PC-3 (cell line): ENCODE data around the gene NTM. TPM values are rescaled to one million over a fixed set of nuclear protein-coding genes. Genes with fewer than 3 reads are reported as not detected.

ENCODE experiments used
- ATAC-seq: fragments of 200-7000 bp; cut with Tn5 transposase; 2 replicates; pipeline ENCODE4 v1.9.1; 2020; ENCODE audit warnings: mild to moderate bottlenecking, moderate library complexity
- BruUV-seq: library from RNA; stranded (reverse); fragments of 400-500 nt; replicated peaks from 2 replicates; lab custom pipeline; 2021; lab: Mats Ljungman, UMichigan
- CTCF ChIA-PET: fragments of 300-600 bp; sonication (Branson Sonifier 250); formaldehyde crosslinking; loops from one replicate; lab custom pipeline; 2022; ENCODE audit warnings: antibody characterized with exemption; lab: Charles Lee
- POLR2A ChIA-PET: fragments of 300-600 bp; sonication (Branson Sonifier 250); formaldehyde crosslinking; loops from one replicate; lab custom pipeline; 2022; ENCODE audit warnings: antibody characterized with exemption; ENCODE audit not compliant: unreplicated experiment; lab: Charles Lee
- DNase-seq: peaks from one replicate; pipeline ENCODE4 v3.0.0-alpha.2; 2015
- H2AFZ ChIP-seq: fragments of 300-600 bp; sonication (generic); 2 replicates; pipeline ENCODE4 v1.6.0; 2016; ENCODE audit warnings: antibody characterized with exemption, low read length
- H3F3A ChIP-seq: fragments of 300-600 bp; sonication (generic); one replicate; pipeline ENCODE4 v1.6.0; 2017; ENCODE audit warnings: antibody characterized with exemption, low read length, control low read depth, mild to moderate bottlenecking; ENCODE audit not compliant: unreplicated experiment
- H3K27ac ChIP-seq: fragments of 300-600 bp; sonication (generic); 2 replicates; pipeline ENCODE4 v1.5.1; 2016; ENCODE audit warnings: mild to moderate bottlenecking, low read length
- H3K27me3 ChIP-seq: fragments of 300-600 bp; sonication (generic); 2 replicates; pipeline ENCODE4 v1.6.1; 2016; ENCODE audit warnings: low read length, mixed read lengths
- H3K36me3 ChIP-seq: fragments of 300-600 bp; sonication (generic); 2 replicates; pipeline ENCODE4 v1.6.1; 2016; ENCODE audit warnings: low read depth, mixed run types, low read length, mixed read lengths
- H3K4me1 ChIP-seq: fragments of 300-600 bp; sonication (generic); 2 replicates; pipeline ENCODE4 v1.5.1; 2016; ENCODE audit warnings: low read length; ENCODE audit not compliant: insufficient read depth
- H3K4me2 ChIP-seq: fragments of 300-600 bp; sonication (generic); 2 replicates; pipeline ENCODE4 v1.6.0; 2016; ENCODE audit warnings: low read length
- H3K4me3 ChIP-seq: fragments of 300-600 bp; sonication (generic); 2 replicates; pipeline ENCODE4 v1.5.1; 2016; ENCODE audit warnings: mild to moderate bottlenecking, low read length, mixed read lengths
- H3K79me2 ChIP-seq: fragments of 300-600 bp; sonication (generic); 2 replicates; pipeline ENCODE4 v1.6.1; 2017; ENCODE audit warnings: low read length, mixed read lengths
- H3K9ac ChIP-seq: fragments of 300-600 bp; sonication (generic); 2 replicates; pipeline ENCODE4 v1.6.0; 2016; ENCODE audit warnings: mild to moderate bottlenecking, low read length
- H3K9me2 ChIP-seq: fragments of 300-600 bp; sonication (generic); replicated peaks from 2 replicates; pipeline ENCODE4 v1.6.1; 2016; ENCODE audit warnings: mixed run types, low read length, mixed read lengths
- H3K9me3 ChIP-seq: fragments of 300-600 bp; sonication (generic); 2 replicates; pipeline ENCODE4 v1.6.1; 2016; ENCODE audit warnings: low read length, mixed read lengths
- H4K20me1 ChIP-seq: fragments of 300-600 bp; sonication (generic); 2 replicates; pipeline ENCODE4 v1.6.1; 2016; ENCODE audit warnings: low read length, mixed read lengths
- EZH2 ChIP-seq: fragments of 300-600 bp; sonication (generic); IDR thresholded peaks from one replicate; pipeline ENCODE4 v1.6.1; 2017; ENCODE audit warnings: antibody characterized with exemption, mild to moderate bottlenecking, low read length; ENCODE audit not compliant: unreplicated experiment
- EZH2phosphoT487 ChIP-seq: fragments of 300-600 bp; sonication (generic); IDR thresholded peaks from 2 replicates; pipeline ENCODE4 v1.6.1; 2018; ENCODE audit warnings: mild to moderate bottlenecking, antibody characterized with exemption, low read length, borderline replicate concordance
- intact Hi-C: fragments of 100-400 bp; cut with micrococcal nuclease; formaldehyde crosslinking; loops from 2 replicates; pipeline ENCODE4 v1.9.0; 2023
- total RNA-seq: library from RNA; depleted of rRNA; stranded (reverse); fragments of >200 nt; gene quantifications from 2 replicates; pipeline ENCODE4 v1.2.3, GENCODE V29; 2014
- TF ChIP-seq, protein P1 (sequence below): fragments of 300-600 bp; sonication (generic); conservative IDR thresholded peaks from 2 replicates; pipeline ENCODE4 v1.5.1; 2017; ENCODE audit warnings: antibody characterized with exemption, low read depth, mild to moderate bottlenecking, low read length

Gene NTM
- total RNA-seq, 1 experiment from 2014 or later, result not detected

DNA sequence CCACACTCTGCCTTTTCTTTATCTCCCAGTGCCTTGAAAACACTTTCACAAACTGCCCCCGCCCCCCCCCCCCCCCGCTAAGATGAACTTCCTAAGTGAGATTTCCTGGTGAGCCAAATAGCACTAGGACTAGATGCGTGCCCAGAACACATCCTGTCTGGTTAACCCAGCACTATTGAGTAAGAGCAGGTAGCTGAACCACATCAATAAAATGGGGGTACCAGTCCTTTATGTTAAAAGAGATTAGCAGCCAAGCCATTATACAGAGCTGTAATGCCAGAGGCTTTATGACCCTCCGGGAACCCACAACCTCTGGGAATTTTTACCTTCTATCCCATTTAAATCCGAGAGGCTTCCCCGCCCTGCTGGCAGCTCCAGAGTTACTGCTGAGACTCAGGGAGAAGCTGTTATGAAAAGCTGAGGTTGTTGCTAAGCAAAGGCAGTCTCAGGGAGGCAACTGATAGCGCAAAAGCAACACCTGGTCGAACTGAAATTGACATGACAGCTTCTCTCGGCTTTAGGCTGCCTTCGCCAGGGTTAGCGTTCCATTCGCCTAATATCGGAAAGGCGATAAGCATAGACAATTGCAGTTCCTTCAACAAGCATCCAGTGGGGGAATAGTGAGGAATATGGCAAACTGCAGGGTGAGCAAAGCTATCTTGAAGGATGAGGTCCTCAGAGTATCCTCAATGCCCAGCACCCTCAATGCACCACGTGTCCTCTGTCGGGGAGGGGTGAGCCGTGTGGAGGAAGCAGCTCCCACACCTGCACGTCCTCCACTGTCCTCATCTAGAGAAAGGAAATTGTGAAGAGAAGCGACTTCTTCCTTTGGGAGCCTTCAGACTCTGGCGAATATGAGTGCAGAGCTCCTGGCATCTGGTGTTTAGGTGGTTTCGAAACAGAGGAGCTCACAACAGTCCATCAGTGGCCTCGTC, 977.0 kb downstream of the NTM start:
- Histone ChIP-seq H3K4me1 (no peaks in the 10 kb centered on the region), H3K4me3 (no peak overlapping the region), H3K79me2 (no peaks in the 10 kb centered on the region), H3K27me3 (peaks cover 14% of the 10 kb centered on the region; the same call in 1 of the 2 replicates), H3K27ac (no peak overlapping the region), H3K9me2 (no peaks in the 10 kb centered on the region), H2AFZ (no peak overlapping the region), H3K36me3 (no peaks in the 10 kb centered on the region), H4K20me1 (no peaks in the 10 kb centered on the region), H3K9me3 (0 out of 2 replicates have a peak, but pooled peaks cover 15% of the 10 kb centered on the region), H3F3A (no peaks in the 10 kb centered on the region), H3K9ac (no peak overlapping the region), H3K4me2 (no peak overlapping the region)
- TF ChIP-seq EZH2 (no peak), EZH2phosphoT487 (no peak)
- TF ChIP-seq, protein P1, sequence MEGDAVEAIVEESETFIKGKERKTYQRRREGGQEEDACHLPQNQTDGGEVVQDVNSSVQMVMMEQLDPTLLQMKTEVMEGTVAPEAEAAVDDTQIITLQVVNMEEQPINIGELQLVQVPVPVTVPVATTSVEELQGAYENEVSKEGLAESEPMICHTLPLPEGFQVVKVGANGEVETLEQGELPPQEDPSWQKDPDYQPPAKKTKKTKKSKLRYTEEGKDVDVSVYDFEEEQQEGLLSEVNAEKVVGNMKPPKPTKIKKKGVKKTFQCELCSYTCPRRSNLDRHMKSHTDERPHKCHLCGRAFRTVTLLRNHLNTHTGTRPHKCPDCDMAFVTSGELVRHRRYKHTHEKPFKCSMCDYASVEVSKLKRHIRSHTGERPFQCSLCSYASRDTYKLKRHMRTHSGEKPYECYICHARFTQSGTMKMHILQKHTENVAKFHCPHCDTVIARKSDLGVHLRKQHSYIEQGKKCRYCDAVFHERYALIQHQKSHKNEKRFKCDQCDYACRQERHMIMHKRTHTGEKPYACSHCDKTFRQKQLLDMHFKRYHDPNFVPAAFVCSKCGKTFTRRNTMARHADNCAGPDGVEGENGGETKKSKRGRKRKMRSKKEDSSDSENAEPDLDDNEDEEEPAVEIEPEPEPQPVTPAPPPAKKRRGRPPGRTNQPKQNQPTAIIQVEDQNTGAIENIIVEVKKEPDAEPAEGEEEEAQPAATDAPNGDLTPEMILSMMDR, result no peak
- BruUV-seq, result no TSS peak
- DNase-seq (no peak), ATAC-seq (no peak)
- ChIA-PET CTCF (no interaction called here), POLR2A (no interaction called here)
- intact Hi-C loops, result no loop called here

- Histone ChIP-seq H3K4me3 (no peak overlapping the region), H3K4me2 (no peak overlapping the region), H2AFZ (no peak overlapping the region), H4K20me1 (no peaks in the 10 kb centered on the region), H3K27ac (no peak overlapping the region), H3K36me3 (no peaks in the 10 kb centered on the region), H3K27me3 (peaks cover 24% of the 10 kb centered on the region; the same call in 1 of the 2 replicates), H3F3A (no peaks in the 10 kb centered on the region), H3K9ac (no peak overlapping the region), H3K9me3 (0 out of 2 replicates have a peak, but pooled peaks cover 5% of the 10 kb centered on the region), H3K79me2 (no peaks in the 10 kb centered on the region), H3K9me2 (no peaks in the 10 kb centered on the region), H3K4me1 (no peaks in the 10 kb centered on the region)
- ATAC-seq (no peak), DNase-seq (no peak)
- ChIA-PET POLR2A (no interaction called here), CTCF (no interaction called here)
- intact Hi-C loops, result no loop called here
- no peak for TF ChIP-seq EZH2
- no peak for TF ChIP-seq EZH2phosphoT487
- TF ChIP-seq, protein P1, result no peak
- BruUV-seq, result no TSS peak
These were observed 979.7 kb downstream of the NTM start for GRCh38 chr11:132349811-132350733.
